NB4 (cell line): ENCODE data around the gene MYOD1.

Experiments used
- CTCF ChIP-seq: IDR thresholded peaks from one replicate; pipeline ENCODE4 v1.5.1; 2012; ENCODE audit warnings: low read depth, low read length
- MYC ChIP-seq: IDR thresholded peaks from 2 replicates; pipeline ENCODE4 v1.6.1; 2011; ENCODE audit warnings: low read depth, low read length
- POLR2A ChIP-seq: IDR thresholded peaks from 2 replicates; pipeline ENCODE4 v1.6.1; 2011; ENCODE audit warnings: mild to moderate bottlenecking; ENCODE audit not compliant: insufficient read length; ENCODE audit errors: extremely low read depth

GRCh38 chr11:17768547-17768946 lies 49.2 kb downstream of the MYOD1 start:
- TF ChIP-seq CTCF (no peak), MYC (no peak), POLR2A (no peak)
